B cell (primary cell): Measurements from ENCODE around the gene FOXN3.

Experiments
- EZH2 ChIP-seq: IDR thresholded peaks from 2 replicates; pipeline ENCODE4 v1.6.1; 2012; ENCODE audit warnings: borderline replicate concordance, low read depth, mild to moderate bottlenecking, moderate library complexity, low read length; ENCODE audit not compliant: insufficient read depth, poor library complexity, severe bottlenecking
- TF ChIP-seq, protein P1 (sequence below): fragments of 200-600 bp; IDR thresholded peaks from one replicate; pipeline ENCODE4 v1.8.0; 2022; ENCODE audit warnings: antibody characterized with exemption, mild to moderate bottlenecking

GRCh38 chr14:89455412-89455811, 38.4 kb upstream of the FOXN3 start:
- TF ChIP-seq, protein P1, sequence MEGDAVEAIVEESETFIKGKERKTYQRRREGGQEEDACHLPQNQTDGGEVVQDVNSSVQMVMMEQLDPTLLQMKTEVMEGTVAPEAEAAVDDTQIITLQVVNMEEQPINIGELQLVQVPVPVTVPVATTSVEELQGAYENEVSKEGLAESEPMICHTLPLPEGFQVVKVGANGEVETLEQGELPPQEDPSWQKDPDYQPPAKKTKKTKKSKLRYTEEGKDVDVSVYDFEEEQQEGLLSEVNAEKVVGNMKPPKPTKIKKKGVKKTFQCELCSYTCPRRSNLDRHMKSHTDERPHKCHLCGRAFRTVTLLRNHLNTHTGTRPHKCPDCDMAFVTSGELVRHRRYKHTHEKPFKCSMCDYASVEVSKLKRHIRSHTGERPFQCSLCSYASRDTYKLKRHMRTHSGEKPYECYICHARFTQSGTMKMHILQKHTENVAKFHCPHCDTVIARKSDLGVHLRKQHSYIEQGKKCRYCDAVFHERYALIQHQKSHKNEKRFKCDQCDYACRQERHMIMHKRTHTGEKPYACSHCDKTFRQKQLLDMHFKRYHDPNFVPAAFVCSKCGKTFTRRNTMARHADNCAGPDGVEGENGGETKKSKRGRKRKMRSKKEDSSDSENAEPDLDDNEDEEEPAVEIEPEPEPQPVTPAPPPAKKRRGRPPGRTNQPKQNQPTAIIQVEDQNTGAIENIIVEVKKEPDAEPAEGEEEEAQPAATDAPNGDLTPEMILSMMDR, result no peak
- no peak for TF ChIP-seq EZH2
